NCI-H1092 treated with DMSO at 0.1 percent for 48 hours (cell line): ENCODE data around the gene MED25.
A peak's percentile ranks its signal among the peaks of the same experiment; 100 is the strongest.

Experiments
- DNase-seq: peaks from one replicate; lab custom pipeline; 2025; lab: John Stamatoyannopoulos, UW

The MED25 gene

DNA sequence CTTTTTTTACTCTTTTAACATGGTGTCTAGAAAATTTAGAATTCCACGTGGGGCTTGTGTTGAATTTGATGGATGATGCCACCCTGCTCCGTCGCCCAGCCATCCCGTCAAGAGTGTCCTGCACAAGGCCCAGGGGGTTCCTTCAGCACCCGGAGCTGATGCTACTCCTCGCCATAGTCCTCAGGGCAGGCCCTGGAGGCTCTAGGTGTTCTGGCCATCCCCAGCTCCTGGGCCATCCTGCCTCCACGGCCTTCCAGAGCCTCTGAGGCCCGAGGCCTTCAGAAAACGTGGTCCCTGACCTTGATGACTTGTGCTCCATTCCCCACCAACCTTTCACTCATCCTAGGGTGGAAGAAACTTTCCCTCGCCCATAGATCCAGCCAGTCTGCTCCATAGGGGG lies 55.7 kb downstream of the MED25 start:
- no peak for DNase-seq

DNA sequence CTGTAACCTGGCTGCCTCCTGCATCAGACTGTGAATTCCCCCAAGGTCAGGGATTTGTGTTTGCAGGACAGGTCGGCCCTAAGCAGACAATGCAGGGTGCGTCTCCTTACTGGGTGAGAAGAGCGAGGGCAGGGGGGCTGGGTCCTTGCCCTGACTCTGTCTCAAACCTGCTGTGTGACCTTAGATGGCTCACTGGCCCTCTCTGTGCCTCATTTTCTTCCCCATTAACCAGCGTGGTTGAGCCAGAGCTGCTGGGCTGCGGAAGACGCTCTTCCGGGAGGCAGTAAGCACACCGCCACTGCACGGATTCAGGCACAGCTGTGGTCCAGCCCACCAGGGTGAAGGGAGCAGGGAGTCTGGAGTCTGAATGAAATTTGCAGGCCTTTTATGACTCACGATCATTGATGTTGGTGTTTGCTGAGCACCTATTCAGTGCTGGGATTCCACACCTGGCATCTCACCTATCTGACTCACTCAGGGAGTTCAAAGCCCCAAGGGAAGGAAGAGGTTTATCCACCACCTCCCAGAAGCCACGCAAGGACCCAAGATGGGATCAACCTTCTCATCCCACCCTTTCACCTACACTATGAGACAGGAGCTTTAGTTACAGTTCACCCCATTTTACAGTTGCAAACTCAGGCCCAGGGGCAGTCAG lies 56.5 kb downstream of the MED25 start:
- DNase-seq, result no peak

DNA sequence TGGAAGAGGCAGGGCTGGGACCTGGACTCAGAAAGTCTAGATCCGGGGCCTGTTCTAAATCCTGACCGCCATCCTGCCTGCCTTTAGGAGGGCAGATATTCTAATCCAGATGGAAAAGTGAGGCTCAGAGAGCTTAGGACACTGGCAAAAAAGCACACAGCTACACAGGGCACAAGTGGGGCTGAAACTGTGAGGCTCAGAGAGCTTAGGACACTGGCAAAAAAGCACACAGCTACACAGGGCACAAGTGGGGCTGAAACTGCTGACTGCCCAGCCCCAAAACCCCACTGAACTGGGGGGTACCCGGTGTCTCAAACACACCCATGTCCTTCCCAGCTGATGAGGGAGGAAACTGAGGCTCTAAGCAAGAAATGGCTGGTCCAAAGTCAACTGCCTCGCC lies 57.1 kb downstream of the MED25 start:
- DNase-seq, result no peak

DNA sequence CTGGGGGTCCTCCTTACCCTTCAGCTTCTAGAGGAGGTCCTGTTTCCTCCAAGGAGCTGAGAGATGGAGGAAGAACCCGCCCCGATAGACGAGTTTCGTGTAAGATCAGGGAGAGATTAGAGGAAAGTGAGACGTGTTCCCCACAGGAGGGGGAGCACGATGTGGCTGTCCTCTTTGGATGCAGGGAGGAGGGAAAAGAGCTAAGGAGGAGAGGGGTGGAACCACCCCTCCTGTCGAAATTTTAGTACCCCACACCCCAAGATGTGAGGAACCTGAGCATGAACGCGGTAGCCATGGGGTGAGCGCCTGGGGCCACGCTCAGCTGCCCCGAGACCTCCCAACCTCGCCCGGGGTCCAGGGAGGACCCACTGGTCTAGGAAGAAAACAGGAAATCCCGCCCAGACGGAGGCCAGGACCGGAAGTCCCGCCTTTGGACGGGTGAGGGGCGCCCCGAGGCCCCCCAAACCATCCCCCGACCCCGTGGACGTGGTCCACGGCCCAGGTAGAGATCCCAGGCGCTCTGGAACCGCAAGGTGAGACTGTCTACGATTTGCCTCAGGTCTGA lies 57.9 kb downstream of the MED25 start:
- peak; percentile 12 for DNase-seq

DNA sequence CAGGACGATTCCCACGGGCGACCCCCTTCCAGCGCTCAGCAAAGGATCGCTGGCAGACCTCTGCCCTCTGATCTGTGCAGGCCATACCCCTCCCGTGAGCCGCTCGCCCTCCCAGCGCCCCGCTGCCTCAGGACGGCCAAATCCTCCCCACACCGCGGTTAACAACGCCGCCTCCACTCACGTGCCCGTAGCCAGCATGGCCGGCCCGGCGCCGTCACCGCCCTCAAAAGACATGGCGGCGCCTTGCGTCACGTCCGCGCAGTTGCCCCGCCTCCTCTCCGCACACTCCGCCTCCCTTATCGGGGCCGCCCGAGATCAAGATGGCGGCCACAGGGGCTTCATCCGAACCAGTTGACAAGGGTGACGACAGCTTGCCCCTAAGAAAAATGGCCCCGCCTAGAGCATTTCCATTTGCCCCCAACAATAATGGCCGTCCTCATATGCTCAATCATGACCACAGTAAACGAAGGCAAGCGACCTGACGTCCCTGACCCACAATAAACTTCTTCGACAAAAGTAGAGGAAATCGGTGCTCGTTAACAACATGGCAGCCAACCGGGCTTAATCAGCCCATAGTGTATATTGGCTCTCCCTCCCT lies 58.4 kb downstream of the MED25 start:
- peak; percentile 97 for DNase-seq

DNA sequence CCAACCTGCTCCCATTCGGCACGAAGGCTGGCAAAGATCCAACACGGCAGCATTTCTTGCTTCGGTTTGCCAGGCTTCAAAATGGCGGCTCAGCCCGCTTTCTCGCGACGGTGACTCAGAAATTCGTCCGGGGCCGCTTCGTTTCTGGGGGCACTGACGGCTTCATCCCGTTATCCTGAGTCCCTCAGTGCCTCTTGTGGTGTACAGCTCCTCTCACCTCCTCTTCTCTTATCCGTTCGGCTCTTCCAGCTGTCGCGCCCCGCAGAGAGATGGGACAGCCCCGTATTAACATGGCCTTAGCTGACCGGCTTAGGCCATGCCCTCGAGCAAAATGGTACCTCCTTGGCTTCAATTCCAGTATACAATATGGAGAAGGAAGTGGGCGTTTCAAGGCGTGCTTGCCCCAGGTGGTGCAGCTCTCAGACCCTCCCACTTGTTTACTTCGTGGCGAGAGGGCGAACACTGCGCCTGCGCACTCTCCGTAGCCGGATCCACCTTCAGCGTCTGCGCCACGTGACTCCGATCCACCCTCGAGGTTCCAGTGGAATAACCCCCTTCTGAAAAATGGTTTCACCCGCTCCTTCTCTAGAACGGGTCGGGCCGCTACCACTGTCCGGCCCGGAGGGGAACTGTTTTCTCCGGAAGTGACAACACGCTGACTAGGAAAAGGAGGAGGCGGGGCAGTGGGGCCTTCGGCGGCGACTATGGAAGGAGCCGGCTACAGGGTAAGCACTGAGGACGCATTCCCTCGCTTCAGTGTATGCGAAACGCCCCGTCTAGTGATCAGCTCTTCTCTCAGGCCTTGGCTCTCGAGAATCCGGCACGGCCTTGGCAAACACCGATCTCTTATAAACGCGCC lies 59.2 kb downstream of the MED25 start, which contains the start of the genes AKT1S1 and TBC1D17:
AKT1S1 (minus strand) TSS at position 336 of the 859 bp plus-strand sequence. CDS start 4,060 bp downstream, outside the sequence.
TBC1D17 (plus strand) TSS at position 683 of the 859 bp plus-strand sequence; CDS start at position 705, 22 bp downstream.
- peak; percentile 98 for DNase-seq

DNA sequence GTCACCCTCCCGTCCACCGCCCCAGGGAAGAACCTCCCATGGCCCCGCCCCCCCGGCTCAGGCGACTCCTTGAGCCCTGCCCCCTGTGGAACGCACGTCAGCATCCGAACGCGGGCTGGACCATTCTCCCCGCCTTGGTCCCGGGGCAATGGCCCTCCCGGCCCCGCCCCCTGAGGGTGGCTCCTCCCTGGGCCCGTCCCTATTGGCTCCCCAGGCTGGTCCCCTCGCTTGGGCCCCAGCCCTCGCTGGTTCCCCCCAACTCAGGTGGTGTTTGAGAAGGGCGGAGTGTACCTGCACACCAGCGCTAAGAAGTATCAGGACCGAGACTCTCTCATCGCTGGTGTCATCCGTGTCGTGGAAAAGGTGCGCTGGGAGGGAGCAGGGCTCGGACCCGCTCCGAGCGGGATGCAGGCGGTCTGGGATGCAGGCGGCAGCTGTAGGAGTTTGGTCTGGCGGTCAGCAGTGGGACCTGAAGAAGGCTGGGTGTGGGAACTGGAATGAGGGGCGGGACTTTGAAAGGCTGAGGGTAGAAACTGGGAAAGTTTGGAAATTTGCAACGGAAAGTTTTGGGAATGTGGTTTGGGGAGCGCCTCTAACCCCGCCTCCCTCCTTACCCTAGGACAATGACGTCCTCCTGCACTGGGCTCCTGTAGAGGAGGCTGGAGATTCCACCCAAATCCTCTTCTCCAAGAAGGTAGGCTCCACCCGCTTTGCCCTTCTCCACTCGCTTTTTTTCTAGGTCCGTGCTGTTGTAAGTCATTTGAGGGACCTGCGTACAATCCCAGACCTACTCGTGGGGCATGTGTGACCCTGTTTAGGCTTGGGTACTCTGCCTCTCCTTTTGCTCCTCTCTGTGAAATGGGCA lies 60.0 kb downstream of the MED25 start:
- peak; percentile 86 for DNase-seq

DNA sequence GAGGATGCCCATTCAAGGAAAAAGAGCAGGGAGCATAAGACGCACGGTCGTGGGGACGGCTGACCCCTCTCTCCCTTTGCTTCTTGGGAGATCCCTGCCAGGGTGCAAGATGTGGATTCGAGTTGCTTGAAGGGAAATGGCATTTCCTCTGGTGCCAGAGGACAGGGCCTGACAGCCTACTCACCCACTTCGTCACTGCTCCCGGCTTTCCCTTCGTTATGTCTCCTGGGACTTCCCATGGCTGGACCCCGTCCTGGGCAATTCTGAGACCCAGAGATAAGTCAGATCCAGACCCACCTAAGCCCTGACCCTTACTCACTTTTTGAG lies 60.6 kb downstream of the MED25 start:
- no peak for DNase-seq

DNA sequence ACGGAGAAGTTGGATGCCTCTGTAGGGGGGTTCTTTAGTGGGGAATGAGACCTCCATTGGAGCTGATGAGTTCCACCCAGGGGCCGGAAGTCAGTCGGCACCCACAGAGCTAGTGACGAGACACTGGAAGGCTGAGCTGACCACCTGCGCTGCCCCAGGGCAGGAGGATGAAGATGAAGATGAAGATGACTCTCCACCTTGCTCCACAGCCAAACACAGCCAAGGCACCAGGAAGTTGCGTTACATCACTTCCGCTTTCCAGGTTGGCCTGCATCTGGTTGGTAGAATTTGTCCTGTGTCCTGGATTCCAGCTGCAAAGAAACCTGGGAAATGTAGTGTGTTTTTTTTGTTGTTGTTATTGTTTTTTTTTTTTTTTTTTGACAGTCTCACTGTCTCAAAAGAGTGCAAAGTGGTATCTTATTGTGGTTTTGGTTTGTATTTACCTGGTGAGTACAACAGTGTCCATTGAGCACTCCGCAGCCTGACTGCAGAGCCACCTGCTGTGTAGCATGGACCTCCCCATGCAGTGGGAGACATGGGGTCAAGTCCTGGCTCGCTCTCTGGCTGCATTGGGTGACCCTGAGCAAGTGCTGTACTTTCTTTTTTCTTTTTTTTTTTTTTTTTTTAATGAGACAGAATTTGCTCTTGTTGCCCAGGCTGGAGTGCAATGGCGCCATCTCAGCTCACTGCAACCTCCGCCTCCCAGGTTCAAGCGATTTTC lies 61.3 kb downstream of the MED25 start:
- DNase-seq, result no peak

DNA sequence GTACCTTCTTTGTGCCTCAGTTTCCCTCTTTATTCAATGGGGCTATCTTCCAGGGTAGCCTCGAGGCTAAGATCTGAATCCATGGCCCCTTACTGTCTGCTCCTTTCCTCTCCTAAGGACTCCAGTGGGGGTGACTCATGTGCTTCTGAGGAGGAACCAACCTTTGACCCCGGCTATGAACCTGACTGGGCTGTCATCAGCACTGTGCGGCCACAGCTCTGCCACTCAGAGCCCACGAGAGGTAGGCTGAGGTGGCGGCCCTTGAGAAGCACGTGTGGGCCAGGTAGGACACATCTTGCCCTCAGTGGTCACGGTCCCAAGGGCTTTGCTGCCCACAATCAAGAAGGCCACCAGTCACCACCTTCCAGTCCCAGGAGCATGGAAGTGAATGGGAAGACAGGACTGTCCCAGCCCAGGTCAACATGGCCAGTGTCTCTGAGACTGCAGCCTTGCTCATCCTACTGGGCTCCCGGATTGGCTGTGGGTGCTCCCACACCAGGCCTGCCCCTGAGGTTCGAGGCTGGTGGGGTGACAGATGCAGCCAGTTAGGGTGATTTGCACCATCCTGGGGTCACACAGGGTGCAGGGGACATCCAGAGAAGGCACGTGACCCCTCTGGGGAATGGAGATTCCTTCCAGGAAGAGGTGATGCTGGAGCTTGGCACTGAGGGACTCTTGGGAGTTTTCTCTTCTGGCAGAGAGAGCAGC lies 62.2 kb downstream of the MED25 start:
- DNase-seq, result no peak

DNA sequence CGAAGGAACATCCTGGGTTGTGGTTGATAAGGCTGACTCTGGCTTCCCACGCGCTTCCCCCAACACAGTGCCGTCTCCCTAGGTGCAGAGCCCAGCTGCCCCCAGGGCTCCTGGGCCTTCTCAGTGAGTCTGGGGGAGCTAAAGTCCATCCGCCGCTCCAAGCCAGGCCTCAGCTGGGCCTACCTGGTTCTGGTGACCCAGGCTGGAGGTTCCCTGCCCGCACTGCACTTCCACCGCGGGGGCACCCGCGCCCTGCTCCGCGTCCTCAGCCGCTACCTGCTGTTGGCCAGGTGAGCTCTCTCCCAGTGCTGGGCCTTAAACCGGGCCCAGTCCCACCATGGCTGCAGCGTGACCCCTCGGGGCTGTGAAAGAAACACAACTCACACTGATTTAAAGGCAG lies 63.1 kb downstream of the MED25 start:
- no peak for DNase-seq

DNA sequence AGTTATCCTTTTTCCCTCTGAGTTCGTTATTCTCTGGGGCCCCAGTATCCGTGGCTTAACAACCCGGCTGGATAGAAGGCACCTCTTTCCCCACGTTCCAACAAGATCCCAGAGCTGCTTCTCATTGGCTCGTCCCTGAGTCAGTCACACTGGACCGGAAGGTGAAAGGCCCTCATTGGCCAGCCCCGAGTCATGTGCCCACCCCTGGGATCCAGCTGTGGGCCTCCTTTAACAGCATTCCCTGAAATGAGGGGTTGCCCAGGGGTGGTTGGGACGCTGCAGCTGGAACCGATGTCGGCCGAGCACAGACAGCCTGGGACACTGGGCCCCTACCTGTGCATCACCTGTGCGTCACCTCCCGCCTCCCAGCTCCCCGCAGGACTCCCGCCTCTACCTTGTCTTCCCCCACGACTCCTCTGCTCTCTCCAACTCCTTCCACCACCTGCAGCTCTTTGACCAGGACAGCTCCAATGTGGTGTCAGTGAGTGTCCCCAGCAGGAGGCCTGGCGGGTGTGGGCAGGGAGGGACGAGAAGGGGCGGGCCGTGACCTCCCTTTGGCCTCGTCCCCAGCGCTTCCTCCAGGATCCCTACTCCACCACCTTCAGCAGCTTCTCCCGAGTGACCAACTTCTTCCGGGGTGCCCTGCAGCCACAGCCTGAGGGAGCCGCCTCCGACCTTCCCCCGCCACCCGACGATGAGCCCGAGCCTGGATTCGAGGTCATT lies 63.7 kb downstream of the MED25 start:
- no peak for DNase-seq

DNA sequence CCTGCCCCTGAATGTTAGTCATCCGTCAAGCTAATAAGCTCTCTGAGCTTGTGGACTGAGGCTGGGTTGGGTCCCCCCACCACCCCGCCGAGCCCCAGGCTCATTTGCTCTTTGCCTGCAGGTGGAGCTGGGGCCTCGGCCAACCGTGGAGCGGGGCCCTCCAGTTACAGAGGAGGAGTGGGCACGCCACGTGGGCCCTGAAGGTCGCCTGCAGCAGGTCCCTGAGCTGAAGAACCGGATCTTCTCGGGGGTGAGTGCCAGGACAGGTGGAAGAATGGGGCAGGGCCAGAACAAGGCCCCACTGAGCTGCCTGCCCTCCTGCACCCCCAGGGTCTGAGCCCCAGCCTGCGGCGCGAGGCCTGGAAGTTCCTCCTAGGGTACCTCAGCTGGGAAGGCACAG lies 64.6 kb downstream of the MED25 start:
- no peak for DNase-seq

DNA sequence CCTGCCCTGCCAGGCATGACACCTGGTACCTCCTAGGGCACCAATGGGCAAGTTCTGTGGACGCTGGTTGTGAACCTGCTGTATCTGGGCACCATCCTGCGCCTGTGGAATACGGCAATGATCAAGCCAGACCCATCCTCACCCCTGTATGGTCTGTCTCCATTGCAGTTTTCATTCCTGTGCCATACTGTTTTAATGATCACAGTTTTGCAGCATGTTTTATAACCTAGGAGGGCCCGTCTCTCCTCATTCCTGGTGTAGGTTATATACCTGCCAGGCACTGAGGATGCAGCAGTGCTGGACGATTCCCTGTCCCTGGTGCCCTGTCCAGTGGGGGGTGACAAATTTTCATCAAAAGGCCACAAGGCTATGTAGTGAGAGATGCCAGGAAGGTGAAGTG lies 65.0 kb downstream of the MED25 start:
- DNase-seq, result no peak

DNA sequence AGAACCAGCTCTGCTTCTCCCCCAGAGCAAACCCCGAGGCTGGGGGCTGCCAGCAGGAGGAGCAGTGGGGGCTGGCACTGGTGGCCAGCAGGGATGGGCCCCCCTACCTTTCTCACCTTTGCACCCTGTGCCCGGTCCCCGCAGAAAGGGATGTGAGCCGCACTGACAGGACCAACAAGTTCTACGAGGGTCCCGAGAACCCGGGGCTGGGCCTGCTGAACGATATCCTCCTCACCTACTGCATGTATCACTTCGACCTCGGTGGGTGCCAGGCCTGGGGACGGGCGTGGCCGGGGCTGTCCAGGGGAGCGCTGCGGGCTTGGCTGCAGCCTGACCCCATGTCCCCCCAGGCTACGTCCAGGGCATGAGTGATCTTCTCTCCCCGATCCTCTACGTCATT lies 66.0 kb downstream of the MED25 start:
- DNase-seq, result no peak

DNA sequence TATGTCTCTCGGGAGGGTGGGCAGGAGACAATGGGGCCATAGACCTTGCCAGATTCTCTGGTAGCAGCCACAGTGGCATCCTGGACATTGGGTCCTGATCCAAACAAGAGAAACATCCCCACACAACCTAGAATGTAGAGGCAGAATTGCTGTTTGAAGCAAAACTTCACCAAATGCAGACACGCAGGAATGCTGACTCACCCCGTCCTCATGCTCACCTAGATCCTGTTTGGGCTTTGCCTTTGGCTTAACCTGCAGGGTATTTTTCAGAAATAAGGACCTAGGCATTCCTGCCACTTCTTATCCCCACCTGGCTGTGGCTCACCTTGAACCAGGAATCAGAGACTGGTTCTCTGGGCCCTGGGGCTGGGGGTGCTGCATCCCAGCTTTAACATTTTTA lies 66.7 kb downstream of the MED25 start:
- no peak for DNase-seq
